Germinal center (tissue), 1 donor: ENCODE measurements around the gene MAP3K4.
A peak's percentile ranks its signal among the peaks of the same experiment; 100 is the strongest.

Experiments used
- DNase-seq: peaks from one replicate; pipeline ENCODE4 v3.0.0; 2012; ENCODE audit warnings: mixed read lengths, low spot score

The MAP3K4 gene, protein sequence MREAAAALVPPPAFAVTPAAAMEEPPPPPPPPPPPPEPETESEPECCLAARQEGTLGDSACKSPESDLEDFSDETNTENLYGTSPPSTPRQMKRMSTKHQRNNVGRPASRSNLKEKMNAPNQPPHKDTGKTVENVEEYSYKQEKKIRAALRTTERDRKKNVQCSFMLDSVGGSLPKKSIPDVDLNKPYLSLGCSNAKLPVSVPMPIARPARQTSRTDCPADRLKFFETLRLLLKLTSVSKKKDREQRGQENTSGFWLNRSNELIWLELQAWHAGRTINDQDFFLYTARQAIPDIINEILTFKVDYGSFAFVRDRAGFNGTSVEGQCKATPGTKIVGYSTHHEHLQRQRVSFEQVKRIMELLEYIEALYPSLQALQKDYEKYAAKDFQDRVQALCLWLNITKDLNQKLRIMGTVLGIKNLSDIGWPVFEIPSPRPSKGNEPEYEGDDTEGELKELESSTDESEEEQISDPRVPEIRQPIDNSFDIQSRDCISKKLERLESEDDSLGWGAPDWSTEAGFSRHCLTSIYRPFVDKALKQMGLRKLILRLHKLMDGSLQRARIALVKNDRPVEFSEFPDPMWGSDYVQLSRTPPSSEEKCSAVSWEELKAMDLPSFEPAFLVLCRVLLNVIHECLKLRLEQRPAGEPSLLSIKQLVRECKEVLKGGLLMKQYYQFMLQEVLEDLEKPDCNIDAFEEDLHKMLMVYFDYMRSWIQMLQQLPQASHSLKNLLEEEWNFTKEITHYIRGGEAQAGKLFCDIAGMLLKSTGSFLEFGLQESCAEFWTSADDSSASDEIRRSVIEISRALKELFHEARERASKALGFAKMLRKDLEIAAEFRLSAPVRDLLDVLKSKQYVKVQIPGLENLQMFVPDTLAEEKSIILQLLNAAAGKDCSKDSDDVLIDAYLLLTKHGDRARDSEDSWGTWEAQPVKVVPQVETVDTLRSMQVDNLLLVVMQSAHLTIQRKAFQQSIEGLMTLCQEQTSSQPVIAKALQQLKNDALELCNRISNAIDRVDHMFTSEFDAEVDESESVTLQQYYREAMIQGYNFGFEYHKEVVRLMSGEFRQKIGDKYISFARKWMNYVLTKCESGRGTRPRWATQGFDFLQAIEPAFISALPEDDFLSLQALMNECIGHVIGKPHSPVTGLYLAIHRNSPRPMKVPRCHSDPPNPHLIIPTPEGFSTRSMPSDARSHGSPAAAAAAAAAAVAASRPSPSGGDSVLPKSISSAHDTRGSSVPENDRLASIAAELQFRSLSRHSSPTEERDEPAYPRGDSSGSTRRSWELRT (N-terminal part only)

DNA sequence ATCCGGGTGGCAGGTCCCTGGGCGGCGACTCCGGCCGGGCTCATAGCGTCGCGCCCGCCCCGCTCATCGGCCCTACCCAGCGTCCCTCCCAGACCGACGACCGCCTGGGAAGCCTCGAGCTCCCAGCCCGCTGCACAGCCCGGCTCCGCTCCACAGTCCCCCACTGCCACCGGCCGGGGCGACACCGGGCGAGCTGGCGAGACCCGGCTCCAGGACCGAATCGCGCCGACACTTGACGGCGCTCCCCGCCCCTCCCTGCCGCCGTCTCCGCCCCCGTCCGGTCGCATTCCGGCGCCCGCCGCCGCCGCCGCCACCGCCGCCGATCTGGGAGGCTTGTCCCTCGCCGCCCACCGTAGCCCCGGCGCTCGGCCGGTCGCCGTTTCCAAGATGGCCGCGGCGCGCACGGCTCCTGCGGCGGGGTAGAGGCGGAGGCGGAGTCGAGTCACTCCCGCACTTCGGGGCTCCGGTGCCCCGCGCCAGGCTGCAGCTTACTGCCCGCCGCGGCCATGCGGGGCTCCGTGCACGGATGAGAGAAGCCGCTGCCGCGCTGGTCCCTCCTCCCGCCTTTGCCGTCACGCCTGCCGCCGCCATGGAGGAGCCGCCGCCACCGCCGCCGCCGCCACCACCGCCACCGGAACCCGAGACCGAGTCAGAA lies at the start of gene MAP3K4:
TSS of gene MAP3K4 (plus strand) at position 364 of the 655 bp plus-strand sequence. CDS start at position 527, 163 bp downstream.
- DNase-seq, result peak; percentile 69

DNA sequence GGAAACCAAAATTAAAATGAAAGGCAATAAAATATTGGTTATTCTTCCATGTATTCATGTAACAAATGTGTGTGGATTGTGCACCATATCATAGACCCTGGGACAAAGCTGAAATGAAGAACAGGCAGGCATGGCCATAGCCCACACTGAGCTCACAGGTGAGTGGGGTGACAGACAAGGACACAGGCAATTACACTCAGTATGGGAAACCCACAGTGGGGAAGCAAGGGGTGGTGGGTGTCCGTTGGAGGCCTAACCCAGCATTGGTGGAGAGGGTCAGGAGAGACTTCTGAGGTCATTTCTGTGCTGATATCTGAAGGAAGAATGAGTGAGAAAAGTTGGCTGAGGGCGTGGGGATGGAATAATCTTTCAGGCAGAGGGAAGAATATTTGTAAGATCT lies 47.6 kb upstream of the MAP3K4 start:
- no peak for DNase-seq

DNA sequence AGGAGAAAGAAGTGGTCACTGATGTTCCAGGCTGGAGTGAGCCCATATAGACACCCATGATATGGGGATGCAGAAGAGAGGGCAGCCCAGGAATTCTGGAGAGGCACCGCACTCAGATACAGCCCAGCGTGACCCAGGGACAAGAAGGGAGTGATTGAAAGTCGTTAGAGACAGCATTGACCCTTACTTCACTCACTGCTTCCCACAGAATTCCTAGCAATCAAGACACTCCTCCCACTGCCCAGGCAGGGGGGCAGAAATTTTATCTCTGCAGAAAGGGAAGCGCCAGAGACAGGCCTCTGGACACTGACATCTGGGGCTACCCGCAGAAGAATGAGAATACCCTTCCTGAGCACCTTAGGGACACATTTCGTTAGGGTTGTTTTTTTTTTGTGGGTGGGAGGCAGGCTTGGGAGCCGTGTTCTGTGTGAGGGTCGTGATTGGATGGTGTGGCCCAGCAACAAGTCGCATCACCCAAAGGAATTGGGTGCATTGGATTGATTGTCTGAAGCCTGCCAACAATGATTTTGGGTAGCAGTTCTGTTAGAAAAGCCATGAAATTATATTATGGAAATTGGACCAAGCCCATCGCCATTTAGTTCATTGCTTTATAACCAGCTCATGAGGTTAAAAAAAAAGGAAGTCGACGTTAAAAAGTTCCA lies 45.9 kb upstream of the MAP3K4 start:
- no peak for DNase-seq

DNA sequence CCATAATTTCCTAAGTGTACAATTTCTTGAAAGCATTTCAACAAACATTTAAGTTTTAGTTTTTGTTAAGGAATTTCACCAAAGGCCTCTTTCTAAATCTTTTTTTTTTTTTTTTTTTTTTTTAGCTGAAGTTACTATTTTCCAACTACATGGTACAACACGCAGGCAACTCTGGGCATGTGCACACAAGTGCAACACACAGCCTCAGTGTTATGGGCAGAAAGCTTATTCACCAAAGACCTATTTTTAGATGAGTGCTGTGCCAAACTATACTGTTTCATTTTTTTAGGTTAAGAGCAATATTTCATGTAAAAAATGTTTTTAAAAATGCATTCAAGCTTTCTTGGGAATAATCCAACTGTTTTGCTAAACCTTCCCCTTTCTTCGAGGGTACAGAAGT lies 42.0 kb upstream of the MAP3K4 start:
- DNase-seq, result no peak

DNA sequence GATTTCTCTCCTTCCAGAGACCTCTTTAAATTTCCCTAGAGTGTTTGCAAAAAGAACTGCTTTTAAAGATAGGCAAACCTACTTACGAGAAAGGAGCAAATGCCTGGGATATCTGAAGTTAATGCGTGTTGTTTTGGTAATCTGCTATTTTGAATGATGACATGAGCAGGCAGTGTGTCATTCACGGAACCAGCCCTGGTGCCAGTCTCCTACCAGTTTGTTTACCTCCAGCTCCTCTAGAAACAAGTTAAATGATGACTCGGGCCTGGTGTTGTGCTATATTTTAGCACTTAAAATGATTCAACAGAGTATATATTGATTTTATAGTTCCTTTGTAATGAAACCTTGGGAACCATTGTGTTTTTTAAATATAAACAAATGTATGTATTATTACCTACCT lies 41.1 kb upstream of the MAP3K4 start:
- DNase-seq, result no peak

DNA sequence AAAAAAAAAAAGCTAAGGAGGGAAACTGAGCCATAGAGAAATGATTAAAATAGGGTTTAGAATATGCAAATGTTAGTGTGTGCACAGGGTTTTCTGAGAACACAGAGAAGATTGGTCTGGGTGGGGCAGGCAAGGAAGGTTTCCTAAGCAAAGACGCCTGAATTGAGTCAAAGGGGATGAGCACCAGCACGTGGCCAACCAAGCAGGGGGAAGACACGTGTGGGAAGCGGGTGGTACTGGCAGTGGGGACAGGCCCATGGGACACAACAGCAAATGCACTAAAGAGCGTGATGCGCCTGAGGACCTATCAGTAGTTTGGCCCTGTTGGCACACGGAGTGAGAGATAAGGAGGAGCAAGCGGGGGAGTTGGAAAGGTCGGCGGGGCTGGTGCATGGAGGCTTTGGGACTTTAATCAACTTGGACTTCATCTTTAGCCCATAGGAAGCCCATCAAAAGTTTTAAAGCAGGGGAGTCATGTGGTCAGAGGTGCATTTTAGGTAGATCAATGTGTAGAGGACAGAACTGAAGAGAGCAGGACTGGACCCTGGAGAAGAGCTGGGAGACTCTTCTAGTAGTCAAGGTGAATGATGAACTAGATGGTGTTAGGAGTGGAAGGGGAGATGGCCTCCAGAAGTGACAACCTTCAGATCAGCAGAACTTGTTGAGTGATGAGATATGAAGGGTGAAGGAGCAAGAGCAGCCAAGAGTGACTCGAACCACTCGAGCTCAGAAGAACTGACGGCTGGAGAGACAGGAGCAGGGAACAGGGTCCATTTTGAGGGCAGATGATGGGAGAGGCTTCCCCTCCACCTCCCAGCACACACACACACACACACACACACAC lies 40.2 kb upstream of the MAP3K4 start:
- DNase-seq, result no peak

DNA sequence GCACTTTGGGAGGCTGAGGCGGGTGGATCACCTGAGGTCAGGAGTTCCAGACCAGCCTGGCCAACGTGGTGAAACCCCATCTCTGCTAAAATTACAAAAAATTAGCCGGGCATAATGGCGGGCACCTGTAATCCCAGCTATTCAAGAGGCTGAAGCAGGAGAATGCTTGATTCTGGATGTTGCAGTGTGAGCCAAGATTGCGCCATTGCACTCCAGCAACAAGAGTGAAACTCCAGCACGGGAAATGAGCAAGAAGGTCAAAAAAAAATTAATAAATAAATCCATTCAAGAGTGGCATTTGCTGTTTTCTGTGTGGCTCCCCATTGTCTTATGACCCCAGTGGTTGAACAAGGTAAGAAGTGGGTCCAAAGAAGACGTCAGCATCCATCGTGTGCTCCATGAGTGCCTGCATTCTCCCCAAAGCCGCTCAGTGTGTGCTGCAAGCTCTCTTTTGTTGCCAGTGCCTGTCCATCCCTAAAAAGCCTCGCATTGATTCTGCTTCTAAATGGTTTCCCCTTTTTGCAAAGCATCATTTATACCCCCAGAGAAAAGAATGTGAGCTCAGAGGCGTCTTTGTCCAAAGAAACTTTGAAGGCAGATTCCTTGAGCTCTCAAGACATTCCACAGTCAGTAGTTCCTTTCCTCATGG lies 38.8 kb upstream of the MAP3K4 start:
- no peak for DNase-seq

DNA sequence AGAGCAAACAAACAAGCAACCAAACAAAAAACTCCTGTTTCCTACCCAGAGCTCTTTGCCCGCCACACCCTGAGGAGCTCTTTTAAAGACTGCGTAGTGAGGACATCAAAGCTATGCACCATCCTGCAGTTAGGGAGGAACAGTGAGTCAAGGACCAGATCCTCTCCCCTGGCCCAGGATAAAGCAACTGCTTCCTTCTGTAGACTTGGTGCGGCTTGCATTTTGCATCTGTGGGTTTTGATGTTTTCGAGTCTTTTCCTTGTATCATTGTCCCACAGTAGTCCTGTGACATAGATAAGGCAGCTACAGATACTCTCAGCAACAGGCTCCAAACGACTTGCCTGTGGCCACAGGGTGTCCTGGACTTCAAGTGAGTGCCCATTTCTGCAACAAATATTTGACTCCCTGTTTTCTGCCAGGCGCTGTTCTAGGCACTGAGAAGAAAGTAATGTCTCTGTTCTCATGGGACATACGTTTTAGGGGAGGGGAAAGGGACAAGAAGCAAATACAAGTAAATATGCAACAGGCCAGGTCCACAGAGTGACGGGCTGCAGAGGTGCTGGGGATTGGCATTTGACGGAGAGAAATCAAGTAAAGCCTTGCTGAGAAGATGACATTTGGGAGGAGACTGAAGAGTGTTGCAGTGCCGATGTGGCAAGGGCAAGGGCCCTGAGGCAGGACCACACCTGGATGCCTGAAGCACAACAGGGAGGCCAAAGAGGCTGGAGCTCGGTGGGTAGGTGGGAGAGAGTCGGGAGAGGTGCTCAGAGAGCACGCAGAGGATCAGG lies 35.9 kb upstream of the MAP3K4 start:
- no peak for DNase-seq

DNA sequence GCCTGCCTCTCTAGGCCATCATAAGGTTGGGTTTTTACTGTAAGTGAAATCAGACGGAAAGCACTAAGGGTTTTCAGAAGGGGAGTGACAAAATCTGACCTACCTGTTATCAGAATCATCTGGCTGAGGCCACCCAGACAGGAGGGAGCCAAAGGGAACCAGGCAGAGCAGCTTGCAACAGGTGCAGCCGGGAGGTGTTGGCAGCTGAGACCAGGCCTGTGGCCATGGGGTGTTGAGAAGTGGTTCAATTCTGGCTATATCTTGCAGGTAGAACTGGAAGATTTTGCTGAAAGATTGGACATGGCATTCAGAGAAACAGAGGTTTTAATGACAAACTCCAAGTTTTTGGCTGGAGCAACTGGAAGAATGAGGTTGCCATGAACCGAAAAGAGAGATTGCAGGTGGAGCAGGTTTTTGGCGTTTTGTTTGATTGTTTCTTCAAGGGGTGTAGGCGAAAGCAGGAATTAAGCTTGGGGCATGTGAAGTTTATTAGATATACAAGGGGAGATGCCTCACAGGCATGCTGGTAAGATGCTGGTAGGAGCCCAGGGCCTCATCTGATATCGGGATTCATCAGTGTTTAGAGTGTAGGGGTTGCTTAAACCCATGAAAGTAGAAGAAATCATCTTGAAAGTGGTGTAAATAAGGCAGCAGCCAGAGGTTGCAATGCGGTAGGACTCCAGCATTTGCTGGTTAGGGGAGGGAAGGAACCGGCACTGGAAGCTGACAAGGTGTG lies 35.1 kb upstream of the MAP3K4 start:
- no peak for DNase-seq

DNA sequence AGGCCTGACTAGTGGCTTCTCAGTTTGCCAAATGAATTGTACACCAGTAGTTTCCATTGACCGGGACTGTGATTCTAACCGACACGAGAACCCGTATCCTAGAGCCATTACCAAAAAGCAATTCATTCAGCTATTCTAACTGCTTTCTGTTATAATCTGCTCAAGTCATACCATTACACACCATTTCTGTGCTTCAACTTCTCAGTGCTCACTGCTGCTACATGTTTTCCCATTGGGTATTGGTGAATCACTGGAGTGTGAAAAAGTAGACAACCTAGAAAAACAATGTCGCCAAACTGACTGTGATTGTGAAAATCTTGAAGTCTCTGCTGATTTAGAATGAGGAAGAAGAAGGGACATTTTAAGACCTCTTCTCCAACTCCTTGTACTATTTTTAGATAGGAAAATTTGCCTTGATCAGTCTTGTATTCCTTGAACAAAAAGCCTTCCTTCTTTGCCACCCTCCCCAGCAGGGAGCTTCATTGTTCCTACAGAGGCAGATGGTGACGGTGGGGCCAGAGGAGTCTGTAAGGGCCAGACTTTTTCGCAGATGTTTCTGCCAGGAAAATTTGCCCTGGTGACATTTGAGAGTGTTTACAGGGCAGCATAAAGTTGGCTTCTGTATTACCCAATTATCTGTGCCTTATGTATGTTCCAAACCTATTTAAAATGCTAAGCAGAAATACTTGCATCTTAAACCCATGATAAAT lies 31.7 kb upstream of the MAP3K4 start:
- no peak for DNase-seq

DNA sequence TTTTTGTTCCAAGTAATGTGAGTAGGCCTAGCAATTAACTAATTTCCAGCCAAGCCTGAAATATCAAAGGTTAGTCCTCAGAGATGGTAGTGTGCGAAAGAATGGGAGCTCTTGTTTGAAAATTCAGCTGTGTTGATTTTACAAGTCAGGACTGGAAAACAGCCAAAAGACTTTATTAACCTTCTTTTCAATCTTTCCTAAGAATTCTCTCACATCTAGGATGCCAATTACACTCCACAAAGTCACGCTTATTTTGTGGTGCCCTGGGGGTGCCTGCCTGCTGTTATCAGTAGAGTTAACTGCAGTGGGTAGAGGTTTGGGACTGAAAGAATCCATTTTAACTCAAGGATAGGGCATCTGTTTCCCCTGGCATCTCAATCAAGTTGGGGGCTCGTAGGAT lies 30.7 kb upstream of the MAP3K4 start:
- DNase-seq, result no peak

DNA sequence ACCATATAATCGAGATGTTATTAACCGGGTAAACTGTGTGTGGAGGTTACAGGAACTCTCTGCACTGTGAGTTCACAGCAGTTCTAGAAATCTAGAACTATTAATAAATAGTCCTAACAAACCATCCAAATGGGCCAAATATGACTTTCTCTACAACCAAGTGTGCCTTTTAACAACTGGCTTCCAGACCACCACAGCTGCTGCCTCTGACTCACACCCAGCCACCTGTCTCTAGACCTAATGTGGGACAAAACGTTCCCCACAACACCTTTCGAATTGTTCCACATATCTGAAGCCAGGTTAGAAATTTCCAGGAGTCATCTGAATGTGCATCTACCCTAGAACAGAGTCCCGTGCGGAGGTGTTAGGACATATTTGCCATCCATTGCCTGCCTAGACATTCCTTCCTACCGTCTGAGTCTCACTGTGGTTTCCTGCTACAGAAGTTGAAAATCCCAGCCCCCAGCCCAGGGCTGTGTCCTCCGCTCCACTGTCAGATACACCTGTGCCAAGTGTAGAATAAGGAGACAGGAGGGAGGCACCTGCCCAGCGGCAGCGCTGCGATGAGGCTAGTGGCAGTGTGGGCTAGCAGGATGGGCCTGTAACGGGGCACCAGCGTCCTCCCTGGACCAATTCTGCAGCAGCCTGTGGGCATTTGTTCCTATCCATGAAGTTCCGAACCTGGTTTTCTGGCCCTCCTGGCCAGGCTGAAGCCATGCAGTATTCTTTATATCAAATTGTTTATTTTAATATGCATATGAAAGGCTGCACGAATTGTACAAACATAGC lies 28.5 kb upstream of the MAP3K4 start:
- no peak for DNase-seq

DNA sequence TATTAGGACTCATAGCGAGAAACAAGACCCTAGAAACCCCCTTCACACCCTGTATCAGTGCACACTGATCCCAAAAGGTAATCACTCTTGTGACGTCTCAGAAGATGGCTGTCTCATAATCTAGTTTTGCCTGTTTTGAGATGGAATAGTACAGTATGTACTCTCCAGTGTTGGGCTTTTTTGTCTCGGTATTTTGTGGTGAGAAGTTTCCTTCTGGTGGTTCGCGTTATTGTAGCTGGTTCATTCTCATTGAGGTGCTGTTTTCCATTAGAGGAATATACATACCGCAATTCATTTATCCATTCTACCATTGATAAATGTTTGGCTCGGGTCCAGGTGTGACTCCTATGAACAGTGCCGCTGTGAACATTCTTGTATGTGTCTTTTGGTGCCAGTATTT lies 27.9 kb upstream of the MAP3K4 start:
- DNase-seq, result no peak

DNA sequence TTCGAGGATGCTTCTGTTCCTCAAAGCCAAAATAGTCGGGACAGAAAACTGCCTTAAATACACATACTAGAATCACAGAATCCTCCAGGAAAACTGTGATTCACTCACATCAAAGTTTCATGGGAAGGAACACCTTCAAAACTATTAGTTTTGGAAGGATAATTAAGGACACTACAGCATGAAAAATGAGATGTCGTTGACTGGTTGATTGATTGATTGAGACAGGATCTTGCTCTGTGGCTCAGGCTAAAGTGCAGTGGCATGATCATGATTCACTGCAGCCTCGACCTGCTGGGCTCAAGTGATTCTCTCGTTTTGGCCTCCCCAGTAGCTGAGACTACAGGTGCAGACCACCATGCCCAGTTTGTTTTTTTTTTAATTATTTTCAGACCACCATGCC lies 25.7 kb upstream of the MAP3K4 start:
- DNase-seq, result no peak

DNA sequence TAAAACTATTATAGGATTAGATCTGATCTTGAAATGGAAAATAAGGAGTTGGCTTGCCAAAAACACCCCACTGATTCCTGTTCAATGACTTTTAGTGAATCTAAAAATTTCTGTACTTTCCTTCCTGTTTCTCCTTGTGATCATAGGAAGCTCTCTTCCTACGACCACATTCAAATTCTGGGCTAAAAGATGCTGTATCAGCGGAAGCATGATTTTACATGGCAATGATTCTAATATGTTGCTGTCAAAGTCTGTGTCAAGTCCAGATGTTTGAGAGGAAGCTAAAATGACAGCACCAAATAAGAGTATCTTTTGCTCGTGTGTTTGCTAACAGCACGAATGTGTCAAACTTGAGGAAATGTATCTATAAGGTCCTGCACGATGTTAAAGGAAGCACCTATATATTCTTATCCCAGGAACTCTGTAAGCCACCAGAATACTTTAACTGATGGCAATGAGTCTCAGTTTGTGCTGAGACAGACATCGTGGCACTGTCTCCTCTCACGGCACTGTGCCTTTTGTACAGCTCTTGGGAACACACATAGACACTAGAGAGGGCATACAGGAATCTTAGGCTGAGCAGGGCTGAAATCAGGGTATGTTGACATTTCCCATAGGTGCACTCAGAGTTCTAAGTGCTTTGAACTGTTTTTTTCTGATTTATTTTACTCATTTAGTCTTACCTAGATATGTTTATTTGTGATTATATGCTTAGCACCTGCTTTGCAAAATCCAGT lies 24.9 kb upstream of the MAP3K4 start:
- DNase-seq, result no peak

DNA sequence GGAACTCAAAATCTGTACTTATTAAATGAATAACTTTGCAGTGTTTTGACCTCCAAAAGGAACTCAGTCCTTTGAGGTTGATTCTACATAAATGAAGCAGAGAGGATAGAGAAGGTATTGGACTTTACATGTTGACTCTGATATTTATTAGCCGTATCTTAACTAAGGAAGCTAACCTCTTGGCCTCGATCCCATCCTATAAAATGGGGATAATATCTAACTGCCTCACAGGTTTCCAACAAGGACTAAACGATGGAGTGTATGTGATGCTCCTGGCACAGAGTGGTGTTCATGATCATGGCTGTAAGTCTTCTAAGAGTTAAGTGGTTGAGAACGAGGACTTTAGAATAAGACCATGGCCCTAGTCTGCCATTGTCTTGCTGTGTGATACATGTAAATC lies 24.2 kb upstream of the MAP3K4 start:
- DNase-seq, result no peak
